ENCODE measurements around the gene CORO2A. TPM values are rescaled to one million over a fixed set of nuclear protein-coding genes. Genes with fewer than 3 reads are reported as not detected.
"Not testable (repeated sequence)": the region's sequence is repeated elsewhere in the genome, so short reads cannot be mapped to it uniquely, and the experiment has no call there.

The CORO2A gene
- total RNA-seq, 1 donor from 2014 or later: 5.9 TPM

- H3K27ac Mint-ChIP-seq: no peak overlapping the region
Observed at GRCh38 chr9:98132158-98132557, 60.3 kb downstream of the CORO2A start.

GRCh38 chr9:98130576-98131228, 61.7 kb downstream of the CORO2A start:
- Mint-ChIP-seq H3K36me3 (peaks cover 4% of the 10 kb centered on the region), H3K4me1 (no peaks in the 10 kb centered on the region), H3K27ac (no peak overlapping the region), H3K4me3 (no peak overlapping the region), H3K27me3 (ENCODE audit: low read depth) (no peaks in the 10 kb centered on the region), H3K9me3 (no peaks in the 10 kb centered on the region)
- no peak for DNase-seq (ENCODE audit: low spot score in 2 of 2, unreplicated experiment in 2 of 2)
- TF ChIP-seq CTCF (IDR thresholded peaks at IDR 0.05; ENCODE audit: unreplicated experiment): no peak

More at GRCh38 chr9:98132158-98132557, 60.3 kb downstream of the CORO2A start:
- no peak for TF ChIP-seq CTCF (IDR thresholded peaks at IDR 0.05; ENCODE audit: unreplicated experiment)
- Mint-ChIP-seq H3K4me1 (no peaks in the 10 kb centered on the region), H3K36me3 (no peaks in the 10 kb centered on the region), H3K27me3 (ENCODE audit: low read depth) (no peaks in the 10 kb centered on the region), H3K9me3 (no peaks in the 10 kb centered on the region), H3K4me3 (no peak overlapping the region)
- no peak for DNase-seq (ENCODE audit: low spot score in 2 of 2, unreplicated experiment in 2 of 2)

DNA sequence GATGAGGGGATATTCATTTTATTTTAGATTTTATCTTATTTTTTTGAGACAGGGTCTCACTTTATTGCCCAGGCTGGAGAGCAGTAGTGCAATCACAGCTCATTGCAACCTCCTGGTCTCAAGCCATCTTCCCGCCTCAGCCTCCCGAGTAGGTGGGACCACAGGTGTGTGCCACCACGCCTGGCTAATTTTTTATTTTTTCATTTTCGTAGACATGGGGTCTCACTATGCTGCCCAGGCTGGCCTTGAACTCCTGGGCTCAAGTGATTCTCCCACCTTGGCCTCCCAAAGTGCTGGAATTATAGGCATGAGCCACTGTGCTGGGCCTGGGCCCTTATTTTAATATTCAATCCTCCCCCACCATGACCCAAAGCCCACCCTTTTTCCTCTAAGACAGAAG, 62.4 kb downstream of the CORO2A start:
- H3K9me3 Mint-ChIP-seq; DNase-seq (ENCODE audit: low spot score in 2 of 2, unreplicated experiment in 2 of 2); H3K4me1 Mint-ChIP-seq; H3K27ac Mint-ChIP-seq; H3K4me3 Mint-ChIP-seq; H3K27me3 Mint-ChIP-seq (ENCODE audit: low read depth); H3K36me3 Mint-ChIP-seq: not testable (repeated sequence)

GRCh38 chr9:98129451-98129881, 63.0 kb downstream of the CORO2A start:
- Mint-ChIP-seq H3K9me3 (no peaks in the 10 kb centered on the region), H3K4me3 (no peak overlapping the region), H3K36me3 (peaks cover 6% of the 10 kb centered on the region), H3K4me1 (no peaks in the 10 kb centered on the region), H3K27me3 (ENCODE audit: low read depth) (no peaks in the 10 kb centered on the region), H3K27ac (no peak overlapping the region)
- no peak for TF ChIP-seq CTCF (IDR thresholded peaks at IDR 0.05; ENCODE audit: unreplicated experiment)
- no peak for DNase-seq (ENCODE audit: low spot score in 2 of 2, unreplicated experiment in 2 of 2)

DNA sequence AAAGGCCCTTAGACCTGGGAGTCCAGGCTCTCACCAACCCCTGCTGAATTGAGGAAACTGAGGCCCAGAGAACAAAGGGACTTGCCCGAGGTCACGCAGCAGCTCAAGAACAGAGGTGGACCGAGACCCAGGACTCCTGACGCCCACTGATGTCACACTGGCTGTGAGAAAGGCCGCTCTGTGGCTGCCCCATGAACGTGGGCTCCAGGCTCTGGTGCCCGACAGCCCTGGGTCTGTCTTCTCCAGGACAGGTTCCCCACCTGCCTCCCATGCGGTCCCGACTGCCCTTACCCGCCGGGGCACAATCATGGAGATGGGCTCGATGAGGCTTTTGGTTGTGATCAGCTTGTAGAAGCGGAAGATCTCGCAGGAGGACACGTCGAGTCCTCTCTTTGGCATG, 64.1 kb downstream of the CORO2A start:
- Mint-ChIP-seq H3K36me3 (peaks cover 6% of the 10 kb centered on the region), H3K9me3 (no peaks in the 10 kb centered on the region), H3K27ac (no peak overlapping the region), H3K4me3 (no peak overlapping the region), H3K4me1 (no peaks in the 10 kb centered on the region), H3K27me3 (ENCODE audit: low read depth) (no peaks in the 10 kb centered on the region)
- DNase-seq (ENCODE audit: low spot score in 2 of 2, unreplicated experiment in 2 of 2): no peak
- no peak for TF ChIP-seq CTCF (IDR thresholded peaks at IDR 0.05; ENCODE audit: unreplicated experiment)

- H3K9me3 Mint-ChIP-seq: no peaks in the 10 kb centered on the region
- TF ChIP-seq CTCF (IDR thresholded peaks at IDR 0.05; ENCODE audit: unreplicated experiment): no peak
- H3K36me3 Mint-ChIP-seq: peaks cover 6% of the 10 kb centered on the region
- H3K4me3 Mint-ChIP-seq: no peak overlapping the region
- no peak overlapping the region for H3K27ac Mint-ChIP-seq
- no peaks in the 10 kb centered on the region for H3K27me3 Mint-ChIP-seq (ENCODE audit: low read depth)
- H3K4me1 Mint-ChIP-seq: no peaks in the 10 kb centered on the region
- DNase-seq (ENCODE audit: low spot score in 2 of 2, unreplicated experiment in 2 of 2): no peak
Observed at GRCh38 chr9:98127226-98127625, 65.2 kb downstream of the CORO2A start.

Measured in mesothelial cell of epicardium (in vitro differentiated cells).